Gastrocnemius medialis (tissue), 4 donors: ENCODE data around the gene LYG1.

Experiments used
- CTCF ChIP-seq, 5 experiments: fragments of 450-650 bp in 3 of 5; fragments of 200-600 bp in 2 of 5; sonication (generic) in 2 of 5; IDR thresholded peaks in 4 of 5; conservative IDR thresholded peaks in 1 of 5; 1 replicate in 4 of 5; 2 replicates in 1 of 5; pipeline ENCODE4 v1.5.1; 2016 to 2019; ENCODE audit warnings: antibody characterized with exemption in 5 of 5, mild to moderate bottlenecking in 3 of 5, moderate library complexity in 3 of 5
- POLR2A ChIP-seq, 2 donors: fragments of 450-650 bp; IDR thresholded peaks; one replicate each; pipeline ENCODE4 v1.6.1; 2017; ENCODE audit warnings: antibody characterized with exemption in 2 of 2, mild to moderate bottlenecking in 2 of 2, moderate library complexity in 2 of 2

- TF ChIP-seq CTCF (IDR thresholded peaks at IDR 0.05 in 4 of 5, conservative IDR thresholded peaks at IDR 0.05 in 1 of 5) (no peak), POLR2A (IDR thresholded peaks at IDR 0.05) (no peak)
Observed at GRCh38 chr2:99278793-99279291, 22.2 kb downstream of the LYG1 start.
